HL-60/S4 treated with retinoic acid at 250 ng/mL for 4 days and 3 days (cell line): ENCODE measurements around the gene PRRC2B.
"Not testable (repeated sequence)": the region's sequence is repeated elsewhere in the genome, so short reads cannot be mapped to it uniquely, and the experiment has no call there.

Experiments
- in situ Hi-C: fragments of 300-500 bp; cut with MboI; formaldehyde crosslinking; loops from 2 replicates; pipeline ENCODE4 v1.7.0; 2022; ENCODE audit warnings: low sequenced_read_pairs

PRRC2B gene

DNA sequence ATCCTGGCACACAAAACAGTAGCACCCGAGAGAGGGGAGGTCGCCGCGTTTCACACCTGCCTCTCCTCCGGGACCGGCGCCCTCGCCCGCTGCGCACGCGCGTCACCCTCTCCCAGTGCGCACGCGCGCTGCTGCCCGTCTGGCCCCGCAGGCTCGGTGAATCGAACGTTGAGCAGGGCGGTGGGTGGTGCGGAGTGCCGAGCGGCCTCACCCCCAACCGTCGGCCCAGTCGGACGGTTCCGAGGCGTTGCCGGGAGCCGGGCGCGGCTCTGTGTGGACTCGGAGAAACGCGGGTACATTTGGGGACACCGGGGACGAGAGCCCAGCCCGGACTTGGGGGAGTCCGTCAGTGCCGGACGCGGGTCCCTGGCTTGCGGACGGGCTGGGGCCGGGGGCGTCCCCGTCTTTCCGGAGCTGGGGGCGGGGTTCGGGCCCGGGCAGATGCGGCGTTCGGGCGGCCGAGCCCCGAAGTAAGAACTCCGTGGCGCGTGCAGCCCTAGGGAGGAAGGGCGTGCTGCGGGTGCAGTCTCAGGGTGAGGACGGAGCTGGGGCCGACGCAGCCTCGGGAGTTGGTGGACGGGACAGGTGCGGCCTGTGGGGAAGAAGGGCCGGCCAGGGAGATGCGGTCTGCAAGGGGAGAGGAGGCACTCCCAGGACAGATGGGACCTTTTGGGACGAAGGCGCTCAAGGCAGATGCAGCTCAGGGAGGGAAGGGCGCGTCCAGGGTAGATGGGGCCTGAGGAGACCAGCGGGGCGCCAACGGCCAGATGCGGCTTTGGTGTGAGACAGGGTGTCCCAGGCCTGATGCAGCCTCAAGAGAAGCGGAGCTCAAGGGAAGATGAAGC is 109.1 kb downstream of the PRRC2B start, which contains the start of gene POMT1:
TSS of gene POMT1 (plus strand) at position 138 of the 845 bp plus-strand sequence. CDS start 1,301 bp downstream, outside the sequence.
- in situ Hi-C loops = no loop called here

- in situ Hi-C loops = no loop called here
These were observed 110.0 kb downstream of the PRRC2B start for GRCh38 chr9:131503626-131504465.

GRCh38 chr9:131505012-131505411 is 111.1 kb downstream of the PRRC2B start:
- in situ Hi-C loops = no loop called here

DNA sequence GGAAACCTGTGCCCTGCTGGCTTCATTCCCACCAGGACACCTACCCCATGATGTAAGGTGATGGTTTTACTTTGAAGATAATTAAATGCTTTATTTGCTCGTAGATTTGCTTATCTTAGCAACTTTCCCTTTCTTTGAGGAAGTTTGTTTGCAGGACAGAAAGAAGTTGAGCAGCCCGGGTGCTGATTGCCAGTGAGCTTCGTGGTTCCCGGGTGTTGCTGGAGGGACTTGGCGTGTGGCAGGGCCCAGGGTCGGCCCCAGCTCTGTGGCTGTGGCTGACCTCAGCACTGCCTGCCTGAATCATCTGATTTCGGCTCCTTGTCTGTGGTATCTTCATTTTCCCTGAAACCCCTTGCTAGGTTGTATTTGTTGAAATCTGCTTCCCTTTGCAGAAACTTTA is 117.5 kb downstream of the PRRC2B start:
- in situ Hi-C loops = no loop called here

- in situ Hi-C loops = no loop called here
These were observed 118.0 kb downstream of the PRRC2B start for GRCh38 chr9:131511880-131512279.

DNA sequence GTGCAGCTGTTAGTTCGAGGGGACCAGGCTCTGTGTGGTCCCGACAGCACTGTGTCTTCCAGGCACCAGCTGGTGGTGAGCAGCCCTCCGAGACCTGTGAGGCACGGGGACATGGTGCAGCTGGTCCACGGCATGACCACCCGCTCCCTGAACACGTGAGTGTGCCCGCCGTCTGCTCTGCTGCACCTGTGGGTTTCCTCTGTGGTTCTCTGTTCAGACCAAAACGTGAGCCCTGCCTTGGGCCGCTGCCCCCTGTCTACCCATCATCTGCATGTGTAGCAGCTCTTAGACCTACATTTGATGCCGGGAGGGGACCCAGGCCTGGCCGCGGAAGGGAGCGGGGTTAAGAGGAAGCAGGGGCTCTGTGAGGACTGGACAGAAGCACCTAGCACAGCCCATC is 119.3 kb downstream of the PRRC2B start:
- in situ Hi-C loops = no loop called here

GRCh38 chr9:131515559-131516031 is 121.7 kb downstream of the PRRC2B start:
- in situ Hi-C loops = not testable (repeated sequence)

DNA sequence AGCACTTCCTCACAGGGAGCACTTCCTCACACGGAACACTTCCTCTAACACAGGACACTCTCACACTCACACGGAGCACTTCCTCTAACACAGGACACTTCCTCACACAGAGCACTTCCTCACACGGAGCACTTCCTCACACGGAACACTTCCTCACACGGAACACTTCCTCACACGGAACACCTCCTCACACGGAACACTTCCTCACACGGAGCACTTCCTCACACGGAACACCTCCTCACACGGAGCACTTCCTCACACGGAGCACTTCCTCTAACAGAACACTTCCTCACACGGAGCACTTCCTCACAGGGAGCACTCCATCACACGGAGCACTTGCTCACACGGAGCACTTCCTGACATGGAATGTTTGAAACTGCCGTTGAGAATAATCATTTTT is 122.2 kb downstream of the PRRC2B start:
- in situ Hi-C loops = no loop called here

GRCh38 chr9:131516930-131517329 is 123.0 kb downstream of the PRRC2B start:
- in situ Hi-C loops = no loop called here

- in situ Hi-C loops = no loop called here
These were observed 123.9 kb downstream of the PRRC2B start for GRCh38 chr9:131517761-131518190.

DNA sequence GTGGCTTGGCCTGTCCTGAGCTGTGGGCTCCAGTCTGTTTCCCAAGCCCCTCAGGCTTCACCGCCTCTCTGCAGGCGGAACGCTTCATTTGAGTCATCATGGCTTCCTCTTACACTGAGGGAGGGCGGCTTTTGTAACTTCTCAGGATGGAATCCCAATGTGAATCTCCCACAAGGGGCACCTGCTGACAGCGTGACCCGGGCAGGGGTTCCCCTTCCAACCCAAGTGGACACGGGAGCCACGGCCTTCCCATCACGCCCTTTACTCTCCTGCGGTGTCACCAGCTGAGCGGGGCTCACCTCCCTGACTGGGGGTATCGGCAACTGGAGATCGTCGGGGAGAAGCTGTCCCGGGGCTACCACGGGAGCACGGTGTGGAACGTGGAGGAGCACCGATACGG is 124.7 kb downstream of the PRRC2B start:
- in situ Hi-C loops = no loop called here

- in situ Hi-C loops = no loop called here
These were observed 126.6 kb downstream of the PRRC2B start for GRCh38 chr9:131520503-131520902.

DNA sequence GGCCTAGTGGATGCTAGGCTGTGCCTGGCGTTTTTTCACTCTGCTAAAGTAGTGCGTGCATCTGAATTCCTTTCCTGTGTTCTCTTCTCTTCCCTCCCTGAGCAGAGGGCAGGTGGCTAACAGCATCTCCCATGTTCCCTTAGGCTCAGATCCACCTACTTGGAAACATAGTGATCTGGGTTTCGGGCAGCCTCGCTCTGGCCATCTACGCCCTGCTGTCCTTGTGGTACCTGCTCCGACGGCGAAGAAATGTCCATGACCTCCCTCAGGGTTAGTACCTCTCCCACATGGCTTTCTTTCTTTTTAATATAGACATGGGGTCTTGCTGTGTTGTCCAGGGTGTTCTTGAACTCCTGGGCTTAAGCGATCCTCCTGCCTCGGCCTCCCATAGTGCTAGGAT is 127.3 kb downstream of the PRRC2B start:
- in situ Hi-C loops = no loop called here

GRCh38 chr9:131521822-131522221 is 127.9 kb downstream of the PRRC2B start:
- in situ Hi-C loops = no loop called here

- in situ Hi-C loops = no loop called here
These were observed 128.6 kb downstream of the PRRC2B start for GRCh38 chr9:131522257-131523085.

DNA sequence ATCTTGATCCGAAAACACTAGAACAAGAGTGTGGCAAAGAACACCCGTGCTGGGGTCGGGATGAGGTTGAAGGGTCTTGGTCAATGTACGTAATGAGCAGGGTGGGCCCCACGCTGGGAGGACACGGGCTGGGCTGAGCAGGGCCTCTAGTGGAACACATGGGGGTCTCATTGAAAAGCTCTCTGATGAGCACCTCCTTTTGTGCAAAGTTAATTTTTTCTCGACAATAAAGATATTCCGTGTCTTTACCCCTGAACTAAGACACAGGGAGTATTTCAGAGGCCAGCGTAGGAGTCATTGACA is 129.2 kb downstream of the PRRC2B start:
- in situ Hi-C loops = no loop called here

GRCh38 chr9:131523451-131524435 is 129.9 kb downstream of the PRRC2B start:
- in situ Hi-C loops = no loop called here

DNA sequence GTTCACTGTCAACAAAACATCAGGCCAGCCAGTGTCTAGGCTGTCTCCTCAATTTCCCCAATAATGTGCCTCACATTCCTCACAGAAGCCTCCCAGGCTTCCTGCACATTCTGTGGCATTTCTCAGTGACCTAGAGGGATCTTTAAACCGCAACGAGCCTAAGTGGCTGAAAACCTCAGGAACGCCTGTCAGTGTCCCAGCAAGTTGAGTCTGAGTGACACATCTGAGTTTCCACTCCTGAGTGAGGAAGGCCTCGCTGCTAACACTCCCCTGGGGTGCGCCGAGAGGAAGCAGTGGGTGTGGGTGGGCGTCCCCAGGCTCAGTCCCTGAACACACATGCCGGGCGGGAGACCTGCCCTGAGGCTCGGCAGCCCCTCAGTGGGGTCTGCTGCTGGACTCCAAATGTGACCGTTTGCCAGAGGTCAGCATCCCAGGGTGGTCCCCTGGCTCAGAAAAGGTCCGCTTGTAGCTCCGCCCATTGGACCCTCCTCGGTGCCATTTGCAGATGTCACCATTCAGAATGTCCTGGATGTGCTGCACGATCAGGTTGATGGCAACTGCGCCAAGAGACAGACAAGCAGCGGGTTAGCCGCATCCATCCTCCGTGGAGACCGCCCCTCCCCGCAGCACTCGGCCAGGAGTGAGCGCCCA is 130.9 kb downstream of the PRRC2B start:
- in situ Hi-C loops = no loop called here
